ENCODE data around the gene TMEM141.
"Not testable (repeated sequence)": the region's sequence is repeated elsewhere in the genome, so short reads cannot be mapped to it uniquely, and the experiment has no call there.

The TMEM141 gene

DNA sequence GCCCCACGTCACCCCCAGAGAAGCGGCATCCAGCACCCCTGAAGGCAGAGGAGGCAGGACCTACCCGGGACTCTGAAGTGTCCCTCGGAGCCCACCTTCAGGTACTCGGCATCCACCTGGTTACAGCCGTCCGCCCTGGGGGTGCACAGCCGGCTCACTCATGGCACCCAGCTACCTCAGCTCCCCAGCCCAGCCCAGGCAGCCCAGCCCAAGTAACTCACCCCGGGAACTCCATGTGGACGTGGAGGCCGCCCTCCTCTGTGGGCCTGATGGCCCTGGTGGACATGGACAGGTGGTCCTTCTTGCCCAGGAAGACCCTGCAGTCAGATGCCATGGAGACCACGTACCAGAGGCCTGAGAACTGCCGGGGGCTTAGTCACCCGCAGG lies 27.5 kb upstream of the TMEM141 start:
- H3K4me1 ChIP-seq (ENCODE audit: control insufficient read depth, insufficient read depth, low read length, unreplicated experiment) = no peaks in the 10 kb centered on the region
- no peak overlapping the region for H3K27ac ChIP-seq (ENCODE audit: low read depth, low read length)
- no peak overlapping the region for H3K4me3 ChIP-seq (ENCODE audit: low read depth, low read length)
- no peaks in the 10 kb centered on the region for H3K36me3 ChIP-seq (ENCODE audit: insufficient read depth, low read length)
- peaks cover 7% of the 10 kb centered on the region for H3K27me3 ChIP-seq (ENCODE audit: insufficient read depth, low read length)
- H2AFZ ChIP-seq (ENCODE audit: low read length, unreplicated experiment) = no peak overlapping the region
- no peaks in the 10 kb centered on the region for H3K79me2 ChIP-seq (ENCODE audit: control insufficient read depth, insufficient read depth, low read length, unreplicated experiment)

GRCh38 chr9:136764301-136764891 lies 26.7 kb upstream of the TMEM141 start, which contains the start of gene LCN15:
TSS of gene LCN15 (minus strand) at chr9:136764518. CDS start at chr9:136764488, 30 bp downstream.
- Histone ChIP-seq H3K36me3 (ENCODE audit: insufficient read depth, low read length) (no peaks in the 10 kb centered on the region), H3K4me3 (ENCODE audit: low read depth, low read length) (no peak within 1 kb of the TSS), H2AFZ (ENCODE audit: low read length, unreplicated experiment) (no peak within 1 kb of the TSS), H3K79me2 (ENCODE audit: control insufficient read depth, insufficient read depth, low read length, unreplicated experiment) (no peaks in the 10 kb centered on the region), H3K27me3 (ENCODE audit: insufficient read depth, low read length) (peaks cover 7% of the 10 kb centered on the region), H3K4me1 (ENCODE audit: control insufficient read depth, insufficient read depth, low read length, unreplicated experiment) (no peaks in the 10 kb centered on the region), H3K27ac (ENCODE audit: low read depth, low read length) (no peak within 1 kb of the TSS)

DNA sequence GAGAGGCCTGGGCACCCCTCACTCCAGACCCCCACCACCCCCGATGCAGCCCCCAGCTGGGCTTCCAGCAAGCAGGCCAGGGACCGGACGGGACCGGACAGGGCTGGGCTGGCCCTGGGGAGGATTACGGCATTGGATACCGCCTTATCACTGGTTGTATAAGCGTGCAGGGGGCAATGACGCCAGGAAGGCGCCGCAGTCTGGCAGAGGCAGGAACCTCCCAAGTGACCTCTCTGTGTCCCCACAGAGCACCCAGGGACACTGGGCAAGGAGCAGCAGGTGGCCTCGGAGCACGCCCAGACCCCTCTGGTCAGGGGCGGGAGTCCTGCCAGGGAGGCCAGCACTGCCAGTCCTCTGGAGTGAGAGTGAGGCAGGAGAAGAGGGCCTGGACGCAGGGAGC lies 26.1 kb upstream of the TMEM141 start:
- H3K27me3 ChIP-seq (ENCODE audit: insufficient read depth, low read length) = peaks cover 7% of the 10 kb centered on the region
- H2AFZ ChIP-seq (ENCODE audit: low read length, unreplicated experiment) = no peak overlapping the region
- H3K36me3 ChIP-seq (ENCODE audit: insufficient read depth, low read length) = no peaks in the 10 kb centered on the region
- no peaks in the 10 kb centered on the region for H3K4me1 ChIP-seq (ENCODE audit: control insufficient read depth, insufficient read depth, low read length, unreplicated experiment)
- H3K79me2 ChIP-seq (ENCODE audit: control insufficient read depth, insufficient read depth, low read length, unreplicated experiment) = no peaks in the 10 kb centered on the region
- no peak overlapping the region for H3K27ac ChIP-seq (ENCODE audit: low read depth, low read length)
- no peak overlapping the region for H3K4me3 ChIP-seq (ENCODE audit: low read depth, low read length)

- not testable (repeated sequence) for H3K4me1 ChIP-seq (ENCODE audit: control insufficient read depth, insufficient read depth, low read length, unreplicated experiment); H3K36me3 ChIP-seq (ENCODE audit: insufficient read depth, low read length); H2AFZ ChIP-seq (ENCODE audit: low read length, unreplicated experiment); H3K4me3 ChIP-seq (ENCODE audit: low read depth, low read length); H3K27me3 ChIP-seq (ENCODE audit: insufficient read depth, low read length); H3K27ac ChIP-seq (ENCODE audit: low read depth, low read length); H3K79me2 ChIP-seq (ENCODE audit: control insufficient read depth, insufficient read depth, low read length, unreplicated experiment)
These were observed 25.3 kb upstream of the TMEM141 start for GRCh38 chr9:136765745-136766409.

- not testable (repeated sequence) for H3K4me3 ChIP-seq (ENCODE audit: low read depth, low read length); H3K4me1 ChIP-seq (ENCODE audit: control insufficient read depth, insufficient read depth, low read length, unreplicated experiment); H3K27me3 ChIP-seq (ENCODE audit: insufficient read depth, low read length); H3K79me2 ChIP-seq (ENCODE audit: control insufficient read depth, insufficient read depth, low read length, unreplicated experiment); H3K36me3 ChIP-seq (ENCODE audit: insufficient read depth, low read length); H2AFZ ChIP-seq (ENCODE audit: low read length, unreplicated experiment); H3K27ac ChIP-seq (ENCODE audit: low read depth, low read length)
These were observed 24.6 kb upstream of the TMEM141 start for GRCh38 chr9:136766410-136767120.

DNA sequence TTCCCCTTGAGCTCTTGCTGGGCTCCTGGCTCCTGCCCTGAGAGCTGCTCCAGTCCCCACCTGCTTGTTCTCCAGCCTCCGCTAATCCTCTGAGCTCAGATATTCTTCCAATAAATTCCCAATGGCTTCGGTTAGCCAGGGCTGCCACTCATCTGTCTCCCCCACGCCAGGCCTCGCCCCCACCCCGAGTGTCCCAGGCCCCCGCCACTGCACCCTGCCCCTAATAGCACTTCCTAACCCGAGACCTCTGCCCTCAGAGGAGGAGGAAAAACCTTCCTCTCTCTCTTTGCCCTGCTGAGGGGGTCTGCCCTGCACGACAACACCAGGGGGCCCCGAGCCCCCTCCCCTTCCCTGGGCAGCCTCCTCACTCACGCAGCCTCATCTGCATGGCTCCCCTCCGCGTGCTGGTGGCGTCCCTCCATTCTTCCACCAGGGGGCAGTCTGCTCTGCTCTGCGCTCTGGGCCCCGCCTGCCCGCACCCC lies 21.4 kb upstream of the TMEM141 start:
- H3K36me3 ChIP-seq (ENCODE audit: insufficient read depth, low read length) = no peaks in the 10 kb centered on the region
- H3K27me3 ChIP-seq (ENCODE audit: insufficient read depth, low read length) = peaks cover 7% of the 10 kb centered on the region
- H3K79me2 ChIP-seq (ENCODE audit: control insufficient read depth, insufficient read depth, low read length, unreplicated experiment) = no peaks in the 10 kb centered on the region
- no peak overlapping the region for H3K27ac ChIP-seq (ENCODE audit: low read depth, low read length)
- no peak overlapping the region for H2AFZ ChIP-seq (ENCODE audit: low read length, unreplicated experiment)
- no peaks in the 10 kb centered on the region for H3K4me1 ChIP-seq (ENCODE audit: control insufficient read depth, insufficient read depth, low read length, unreplicated experiment)
- no peak overlapping the region for H3K4me3 ChIP-seq (ENCODE audit: low read depth, low read length)

DNA sequence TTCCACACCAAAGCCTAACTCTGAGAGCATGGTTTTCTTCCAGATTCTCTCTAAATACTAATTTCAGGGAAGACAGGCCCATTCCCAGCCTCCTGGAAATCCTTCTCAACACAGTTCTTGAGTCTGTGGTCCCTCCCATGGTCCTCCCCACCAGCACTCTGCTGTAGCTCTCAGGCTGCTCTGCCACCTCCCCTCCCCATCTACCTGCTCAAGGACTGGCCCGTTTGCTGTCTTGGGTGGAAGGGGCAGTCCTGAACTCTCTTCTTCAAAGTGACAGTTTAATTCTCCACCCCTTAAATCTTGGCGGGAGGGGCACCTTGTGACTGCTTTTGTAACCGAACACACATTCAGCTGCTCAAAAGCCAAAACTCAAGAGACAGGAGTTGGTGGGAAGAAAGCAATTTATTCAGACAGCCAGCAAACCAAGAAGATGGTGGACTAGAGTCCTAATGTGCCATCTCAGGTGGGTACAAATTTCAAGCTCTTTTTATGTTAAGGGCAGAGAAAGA lies 19.2 kb upstream of the TMEM141 start:
- Histone ChIP-seq H3K27ac (ENCODE audit: low read depth, low read length) (no peak overlapping the region), H2AFZ (ENCODE audit: low read length, unreplicated experiment) (no peak overlapping the region), H3K4me1 (ENCODE audit: control insufficient read depth, insufficient read depth, low read length, unreplicated experiment) (no peaks in the 10 kb centered on the region), H3K27me3 (ENCODE audit: insufficient read depth, low read length) (peaks cover 11% of the 10 kb centered on the region), H3K4me3 (ENCODE audit: low read depth, low read length) (no peak overlapping the region), H3K36me3 (ENCODE audit: insufficient read depth, low read length) (no peaks in the 10 kb centered on the region), H3K79me2 (ENCODE audit: control insufficient read depth, insufficient read depth, low read length, unreplicated experiment) (no peaks in the 10 kb centered on the region)

- Histone ChIP-seq H3K27ac (ENCODE audit: low read depth, low read length) (no peak overlapping the region), H2AFZ (ENCODE audit: low read length, unreplicated experiment) (no peak overlapping the region)
These were observed 17.6 kb upstream of the TMEM141 start for GRCh38 chr9:136773386-136774044.

GRCh38 chr9:136774416-136775045 lies 16.6 kb upstream of the TMEM141 start:
- Histone ChIP-seq H3K4me1 (ENCODE audit: control insufficient read depth, insufficient read depth, low read length, unreplicated experiment) (no peaks in the 10 kb centered on the region), H3K27me3 (ENCODE audit: insufficient read depth, low read length) (peaks cover 30% of the 10 kb centered on the region), H3K36me3 (ENCODE audit: insufficient read depth, low read length) (no peaks in the 10 kb centered on the region), H3K27ac (ENCODE audit: low read depth, low read length) (no peak overlapping the region), H3K79me2 (ENCODE audit: control insufficient read depth, insufficient read depth, low read length, unreplicated experiment) (no peaks in the 10 kb centered on the region), H3K4me3 (ENCODE audit: low read depth, low read length) (no peak overlapping the region), H2AFZ (ENCODE audit: low read length, unreplicated experiment) (no peak overlapping the region)

More at GRCh38 chr9:136773386-136774044, 17.6 kb upstream of the TMEM141 start:
- H3K27me3 ChIP-seq (ENCODE audit: insufficient read depth, low read length) = peaks cover 20% of the 10 kb centered on the region
- H3K79me2 ChIP-seq (ENCODE audit: control insufficient read depth, insufficient read depth, low read length, unreplicated experiment) = no peaks in the 10 kb centered on the region
- no peaks in the 10 kb centered on the region for H3K4me1 ChIP-seq (ENCODE audit: control insufficient read depth, insufficient read depth, low read length, unreplicated experiment)
- no peaks in the 10 kb centered on the region for H3K36me3 ChIP-seq (ENCODE audit: insufficient read depth, low read length)
- H3K4me3 ChIP-seq (ENCODE audit: low read depth, low read length) = no peak overlapping the region

DNA sequence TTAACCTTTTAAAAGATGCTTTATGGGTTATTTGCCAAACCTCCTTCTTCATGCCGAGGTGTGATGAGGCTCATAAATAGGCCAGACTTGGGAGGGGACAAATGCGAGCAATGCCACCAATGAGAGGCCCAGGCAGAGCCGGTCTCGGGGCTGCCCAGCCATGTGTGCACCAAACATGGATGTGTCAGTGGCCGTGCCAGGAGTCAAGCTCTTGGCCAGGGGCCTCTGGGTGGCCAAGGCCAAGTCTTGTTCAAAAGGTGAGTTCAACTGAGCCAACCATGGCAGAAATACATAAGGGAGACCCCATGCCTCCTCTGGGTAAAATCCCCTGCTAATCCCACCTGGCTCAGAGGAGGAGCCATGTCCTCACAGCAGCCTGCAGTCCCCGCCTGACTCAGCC lies 16.0 kb upstream of the TMEM141 start:
- Histone ChIP-seq H3K27ac (ENCODE audit: low read depth, low read length) (no peak overlapping the region), H3K27me3 (ENCODE audit: insufficient read depth, low read length) (peaks cover 36% of the 10 kb centered on the region), H3K4me3 (ENCODE audit: low read depth, low read length) (no peak overlapping the region), H3K79me2 (ENCODE audit: control insufficient read depth, insufficient read depth, low read length, unreplicated experiment) (no peaks in the 10 kb centered on the region), H3K4me1 (ENCODE audit: control insufficient read depth, insufficient read depth, low read length, unreplicated experiment) (no peaks in the 10 kb centered on the region), H3K36me3 (ENCODE audit: insufficient read depth, low read length) (no peaks in the 10 kb centered on the region), H2AFZ (ENCODE audit: low read length, unreplicated experiment) (no peak overlapping the region)

All from ACC112 (cell line).